ENCODE results near the gene IL21R.

Gene IL21R

GRCh38 chr16:27475561-27475960 lies 73.6 kb downstream of the IL21R start:
- TF ChIP-seq CTCF (conservative IDR thresholded peaks at IDR 0.05; ENCODE audit: control insufficient read depth, insufficient read depth, low read depth, low read length): no peak
- H3K4me3 ChIP-seq (ENCODE audit: control insufficient read depth, low read depth, low read length): no peak overlapping the region
- peak; percentile 84 for DNase-seq (ENCODE audit: low read depth)

GRCh38 chr16:27476240-27476639 lies 74.3 kb downstream of the IL21R start:
- no peak overlapping the region for H3K4me3 ChIP-seq (ENCODE audit: control insufficient read depth, low read depth, low read length)
- no peak for TF ChIP-seq CTCF (conservative IDR thresholded peaks at IDR 0.05; ENCODE audit: control insufficient read depth, insufficient read depth, low read depth, low read length)
- no peak for DNase-seq (ENCODE audit: low read depth)

- no peak for TF ChIP-seq CTCF (conservative IDR thresholded peaks at IDR 0.05; ENCODE audit: control insufficient read depth, insufficient read depth, low read depth, low read length)
- H3K4me3 ChIP-seq (ENCODE audit: control insufficient read depth, low read depth, low read length): no peak overlapping the region
- DNase-seq (ENCODE audit: low read depth): no peak
Observed at GRCh38 chr16:27480761-27481160, 78.8 kb downstream of the IL21R start.

- TF ChIP-seq CTCF (conservative IDR thresholded peaks at IDR 0.05; ENCODE audit: control insufficient read depth, insufficient read depth, low read depth, low read length): no peak
- no peak for DNase-seq (ENCODE audit: low read depth)
Observed at GRCh38 chr16:27481282-27481934, 79.4 kb downstream of the IL21R start.

GRCh38 chr16:27482397-27483087 lies 80.6 kb downstream of the IL21R start:
- no peak for DNase-seq (ENCODE audit: low read depth)
- TF ChIP-seq CTCF (conservative IDR thresholded peaks at IDR 0.05; ENCODE audit: control insufficient read depth, insufficient read depth, low read depth, low read length): no peak
- no peak overlapping the region for H3K4me3 ChIP-seq (ENCODE audit: control insufficient read depth, low read depth, low read length)

More at GRCh38 chr16:27481282-27481934, 79.4 kb downstream of the IL21R start:
- no peak overlapping the region for H3K4me3 ChIP-seq (ENCODE audit: control insufficient read depth, low read depth, low read length)

GRCh38 chr16:27483088-27483437 lies 81.1 kb downstream of the IL21R start:
- no peak for TF ChIP-seq CTCF (conservative IDR thresholded peaks at IDR 0.05; ENCODE audit: control insufficient read depth, insufficient read depth, low read depth, low read length)
- DNase-seq (ENCODE audit: low read depth): no peak
- no peak overlapping the region for H3K4me3 ChIP-seq (ENCODE audit: control insufficient read depth, low read depth, low read length)

All from fibroblast of mammary gland (primary cell).